H9 (cell line): ENCODE measurements around the gene BTBD3. TPM values are rescaled to one million over a fixed set of nuclear protein-coding genes. Genes with fewer than 3 reads are reported as not detected.

Source experiments
- DNase-seq: peaks from one replicate; pipeline ENCODE4 v3.0.0-alpha.2; 2017
- H2AFZ ChIP-seq: one replicate; pipeline ENCODE4 v1.6.1; 2013; ENCODE audit warnings: mild to moderate bottlenecking, low read length, control low read depth, moderate library complexity
- H2AK5ac ChIP-seq: 2 replicates; pipeline ENCODE4 v1.6.1; 2013; ENCODE audit warnings: low read length, control low read depth, mixed read lengths; ENCODE audit not compliant: insufficient read length
- H2BK120ac ChIP-seq: one replicate; pipeline ENCODE4 v1.6.1; 2013; ENCODE audit warnings: low read depth, mild to moderate bottlenecking, low read length, control low read depth, inconsistent platforms; ENCODE audit not compliant: poor library complexity, severe bottlenecking
- H2BK12ac ChIP-seq: 2 replicates; pipeline ENCODE4 v1.6.1; 2013; ENCODE audit warnings: low read length, control low read depth, mixed read lengths, low read depth; ENCODE audit not compliant: insufficient read length
- H2BK15ac ChIP-seq: 2 replicates; pipeline ENCODE4 v1.6.1; 2013; ENCODE audit warnings: low read depth, low read length, control low read depth
- H2BK20ac ChIP-seq: one replicate; pipeline ENCODE4 v1.6.1; 2013; ENCODE audit warnings: low read depth, mild to moderate bottlenecking, low read length, control low read depth, inconsistent platforms; ENCODE audit not compliant: poor library complexity, severe bottlenecking
- H2BK5ac ChIP-seq: 2 replicates; pipeline ENCODE4 v1.6.1; 2013; ENCODE audit warnings: low read length, control low read depth, mixed read lengths; ENCODE audit not compliant: insufficient read length
- H3K14ac ChIP-seq: 2 replicates; pipeline ENCODE4 v1.6.1; 2013; ENCODE audit warnings: low read length, control low read depth; ENCODE audit not compliant: insufficient read depth
- H3K18ac ChIP-seq: 2 replicates; pipeline ENCODE4 v1.6.1; 2013; ENCODE audit warnings: low read depth, mild to moderate bottlenecking, mixed read lengths, low read length, control low read depth; ENCODE audit not compliant: insufficient read length
- H3K23ac ChIP-seq: 2 replicates; pipeline ENCODE4 v1.6.1; 2013; ENCODE audit warnings: low read length, control low read depth, mixed read lengths, low read depth; ENCODE audit not compliant: insufficient read length
- H3K23me2 ChIP-seq: 2 replicates; pipeline ENCODE4 v1.6.1; 2013; ENCODE audit warnings: low read depth, mild to moderate bottlenecking, mixed read lengths, low read length, control low read depth; ENCODE audit not compliant: insufficient read length, poor library complexity, severe bottlenecking
- H3K27ac ChIP-seq: 2 replicates; pipeline ENCODE4 v1.5.1; 2013; ENCODE audit warnings: low read length, control low read depth, mixed read lengths, low read depth; ENCODE audit not compliant: insufficient read length
- H3K27me3 ChIP-seq: 2 replicates; pipeline ENCODE4 v1.6.1; 2013; ENCODE audit warnings: low read length, control low read depth, inconsistent platforms; ENCODE audit not compliant: insufficient read depth
- H3K4ac ChIP-seq: 2 replicates; pipeline ENCODE4 v1.6.1; 2013; ENCODE audit warnings: low read depth, mild to moderate bottlenecking, control low read depth, inconsistent platforms, low read length, moderate library complexity
- H3K4me1 ChIP-seq: 2 replicates; pipeline ENCODE4 v1.6.1; 2013; ENCODE audit warnings: low read length, control low read depth, inconsistent platforms; ENCODE audit not compliant: insufficient read depth
- H3K4me2 ChIP-seq: 2 replicates; pipeline ENCODE4 v1.6.1; 2013; ENCODE audit warnings: low read length, control low read depth, mixed read lengths; ENCODE audit not compliant: insufficient read length, insufficient read depth
- H3K56ac ChIP-seq: 2 replicates; pipeline ENCODE4 v1.6.1; 2013; ENCODE audit warnings: low read depth, mild to moderate bottlenecking, mixed read lengths, low read length, control low read depth; ENCODE audit not compliant: insufficient read length
- H3K79me1 ChIP-seq: 2 replicates; pipeline ENCODE4 v1.6.1; 2013; ENCODE audit warnings: low read depth, mild to moderate bottlenecking, moderate library complexity, low read length, control low read depth, inconsistent platforms; ENCODE audit not compliant: insufficient read depth, poor library complexity, severe bottlenecking
- H3K79me2 ChIP-seq: 2 replicates; pipeline ENCODE4 v1.6.1; 2013; ENCODE audit warnings: low read length, control low read depth, inconsistent platforms; ENCODE audit not compliant: insufficient read depth
- H3K9ac ChIP-seq: 2 replicates; pipeline ENCODE4 v1.6.1; 2013; ENCODE audit warnings: low read length, control low read depth, mixed read lengths; ENCODE audit not compliant: insufficient read length; ENCODE audit errors: extremely low read depth
- H3K9me3 ChIP-seq: one replicate; pipeline ENCODE4 v1.6.1; 2013; ENCODE audit warnings: low read depth, low read length, inconsistent platforms; ENCODE audit not compliant: control insufficient read depth
- H3T11ph ChIP-seq: one replicate; pipeline ENCODE4 v1.6.1; 2013; ENCODE audit warnings: mild to moderate bottlenecking, low read length, control low read depth, inconsistent platforms
- H4K20me1 ChIP-seq: one replicate; pipeline ENCODE4 v1.6.1; 2013; ENCODE audit not compliant: control insufficient read depth, insufficient read length, insufficient read depth
- H4K5ac ChIP-seq: 2 replicates; pipeline ENCODE4 v1.6.1; 2013; ENCODE audit warnings: low read depth, mild to moderate bottlenecking, mixed read lengths, low read length, control low read depth; ENCODE audit not compliant: insufficient read length
- H4K8ac ChIP-seq: replicated peaks from 2 replicates; pipeline ENCODE4 v1.6.1; 2013; ENCODE audit warnings: low read length, control low read depth, mixed read lengths, low read depth; ENCODE audit not compliant: insufficient read length
- H4K91ac ChIP-seq: 2 replicates; pipeline ENCODE4 v1.6.1; 2013; ENCODE audit warnings: low read depth, mild to moderate bottlenecking, moderate library complexity, mixed read lengths, low read length, control low read depth; ENCODE audit not compliant: insufficient read length
- H3K27ac Mint-ChIP-seq, 3 experiments: 2 replicates in 2 of 3; 3 replicates in 1 of 3; pipeline ENCODE4 v1.8.0; 2020 to 2021; ENCODE audit warnings: mixed read lengths in 3 of 3, mild to moderate bottlenecking in 1 of 3, moderate library complexity in 1 of 3
- H3K27me3 Mint-ChIP-seq: 2 replicates; pipeline ENCODE4 v1.8.0; 2021; ENCODE audit warnings: low read depth, mild to moderate bottlenecking, moderate library complexity, mixed read lengths
- H3K36me3 Mint-ChIP-seq, 3 experiments: 2 replicates in 2 of 3; 3 replicates in 1 of 3; pipeline ENCODE4 v1.8.0; 2020 to 2021; ENCODE audit warnings: low read depth in 3 of 3, mixed read lengths in 3 of 3; ENCODE audit not compliant: insufficient read depth in 1 of 3
- H3K4me1 Mint-ChIP-seq, 2 experiments: 2 replicates each; pipeline ENCODE4 v1.8.0; 2020; ENCODE audit warnings: mixed read lengths in 2 of 2
- H3K4me3 Mint-ChIP-seq, 2 experiments: 2 replicates in 1 of 2; 3 replicates in 1 of 2; pipeline ENCODE4 v1.8.0; 2020 to 2021; ENCODE audit warnings: mild to moderate bottlenecking in 2 of 2, mixed read lengths in 2 of 2, moderate library complexity in 1 of 2
- H3K9me3 Mint-ChIP-seq, 2 experiments: 2 replicates in 1 of 2; 3 replicates in 1 of 2; pipeline ENCODE4 v1.8.0; 2020; ENCODE audit warnings: mild to moderate bottlenecking in 2 of 2, mixed read lengths in 2 of 2, moderate library complexity in 1 of 2
- CTCF ChIP-seq: fragments of 200-600 bp; sonication (generic); conservative IDR thresholded peaks from 3 replicates; pipeline ENCODE4 v1.8.0; 2021; ENCODE audit warnings: antibody characterized with exemption, mild to moderate bottlenecking
- WGBS: extraction: QIAGEN DNeasy Blood & Tissue Kit; methylation state at CpG from one replicate; pipeline ENCODE4 v1.1.7; 2013; ENCODE audit warnings: missing lambda C conversion rate, low lambda C conversion rate, mixed read lengths; ENCODE audit not compliant: insufficient read length; ENCODE audit errors: extremely low coverage; 5-methylcytosine and 5-hydroxymethylcytosine counted together
- total RNA-seq: library from RNA; stranded (reverse); gene quantifications from 2 replicates; pipeline ENCODE4 v1.2.1, GENCODE V29; 2021

Gene BTBD3
- total RNA-seq, 1 experiment from 2014 or later, result 62.1 TPM

- Histone ChIP-seq H2BK20ac (no peak overlapping the region), H3K79me1 (no peaks in the 10 kb centered on the region), H2BK12ac (no peak overlapping the region), H4K20me1 (no peaks in the 10 kb centered on the region), H3K27me3 (no peaks in the 10 kb centered on the region), H3K23ac (no peak overlapping the region), H3K79me2 (no peaks in the 10 kb centered on the region), H3T11ph (no peak overlapping the region), H3K14ac (no peak overlapping the region), H3K4me2 (no peak overlapping the region), H3K56ac (no peak overlapping the region), H2BK15ac (no peak overlapping the region), H3K4me1 (no peaks in the 10 kb centered on the region), H2BK120ac (no peak overlapping the region), H3K18ac (no peak overlapping the region), H4K5ac (no peak overlapping the region), H3K4ac (no peak overlapping the region), H2AK5ac (no peak overlapping the region), H2BK5ac (no peak overlapping the region), H2AFZ (no peak overlapping the region), H3K9ac (no peak overlapping the region), H4K91ac (no peak overlapping the region), H4K8ac (no peak overlapping the region), H3K27ac (no peak overlapping the region), H3K9me3 (no peaks in the 10 kb centered on the region), H3K23me2 (no peaks in the 10 kb centered on the region)
- peak overlapping the region in 1 of 3 experiments; percentile 43; a peak in 1 of 7 replicates for H3K27ac Mint-ChIP-seq
- TF ChIP-seq CTCF, result no peak
- no peaks in the 10 kb centered on the region for H3K27me3 Mint-ChIP-seq
- H3K9me3 Mint-ChIP-seq, result no peaks in the 10 kb centered on the region
- no peaks in the 10 kb centered on the region for H3K4me1 Mint-ChIP-seq
- no peak for DNase-seq
- peaks cover 0 to 2% (median 0%) of the 10 kb centered on the region in 3 experiments; a peak in 1 of 7 replicates for H3K36me3 Mint-ChIP-seq
- WGBS, result no CpG with 5 or more reads among the region's 4 CpGs
- H3K4me3 Mint-ChIP-seq, result no peak overlapping the region
Measured at GRCh38 chr20:11880680-11881079, 37.0 kb upstream of the BTBD3 start.
